Heart left ventricle (tissue), 16 donors: ENCODE measurements around the gene AKR1D1. TPM values are rescaled to one million over a fixed set of nuclear protein-coding genes. Genes with fewer than 3 reads are reported as not detected.

Experiments
- ATAC-seq, 4 donors: fragments of 200-7000 bp; cut with Tn5 transposase; one replicate each; pipeline ENCODE4 v1.9.1; 2020 to 2022; ENCODE audit warnings: moderate library complexity in 4 of 4, mild to moderate bottlenecking in 3 of 4, moderate number of reproducible peaks in 1 of 4
- DNase-seq, 5 donors: peaks; one replicate each; pipeline ENCODE4 v3.0.0-alpha.2; 2020
- H3K27ac ChIP-seq, 12 donors: fragments of 200-600 bp; sonication (generic) in 4 of 12; one replicate each; pipeline versions ENCODE4 v1.5.0 to v1.8.0; 2016 to 2022; ENCODE audit warnings: mild to moderate bottlenecking in 2 of 12
- H3K27me3 ChIP-seq, 9 donors: fragments of 200-600 bp; sonication (generic) in 2 of 9; one replicate each; pipeline versions ENCODE4 v1.5.1 to v1.8.0; 2016 to 2022; ENCODE audit warnings: mild to moderate bottlenecking in 3 of 9
- H3K36me3 ChIP-seq, 9 donors: fragments of 200-600 bp; sonication (generic) in 2 of 9; one replicate each; pipeline versions ENCODE4 v1.5.0 to v1.8.0; 2018 to 2022; ENCODE audit warnings: mild to moderate bottlenecking in 2 of 9
- H3K4me1 ChIP-seq, 12 donors: fragments of 200-600 bp; sonication (generic) in 4 of 12; one replicate each; pipeline versions ENCODE4 v1.5.0 to v1.8.0; 2016 to 2022; ENCODE audit warnings: mild to moderate bottlenecking in 3 of 12
- H3K4me3 ChIP-seq, 12 donors: fragments of 200-600 bp; sonication (generic) in 4 of 12; one replicate each; pipeline versions ENCODE4 v1.5.0 to v1.8.0; 2017 to 2022; ENCODE audit warnings: mild to moderate bottlenecking in 9 of 12, moderate library complexity in 4 of 12
- H3K9me3 ChIP-seq, 12 donors: fragments of 200-600 bp; sonication (generic) in 4 of 12; one replicate each; pipeline versions ENCODE4 v1.5.0 to v1.8.0; 2016 to 2022; ENCODE audit warnings: mild to moderate bottlenecking in 1 of 12
- POLR2A ChIP-seq, 2 donors: fragments of 450-650 bp; IDR thresholded peaks; one replicate each; pipeline ENCODE4 v1.6.1; 2017; ENCODE audit warnings: antibody characterized with exemption in 2 of 2, mild to moderate bottlenecking in 2 of 2, moderate library complexity in 2 of 2
- WGBS, 4 donors: extraction: QIAGEN DNeasy Blood & Tissue Kit in 2 of 4; methylation state at CpG; one replicate each; pipeline versions ENCODE4 v1.1.5 to v1.1.7; 2013 to 2018; 5-methylcytosine and 5-hydroxymethylcytosine counted together
- intact Hi-C, 10 donors: fragments of 100-400 bp; cut with DNase I; formaldehyde crosslinking; loops; one replicate each; pipeline versions ENCODE4 v1.11.1 to v1.14.2; 2022
- polyA plus RNA-seq, 2 donors: library from polyadenylated mRNA; stranded (reverse); fragments of 200-250 nt; gene quantifications; one replicate each; pipeline ENCODE4 v1.2.3, GENCODE V29; 2013
- total RNA-seq, 9 donors: library from RNA; depleted of rRNA in 2 of 9; stranded (reverse); fragments of >200 nt in 2 of 9; fragmentation: NEBNext Ultra II Directional in 3 of 9; extraction: Animal tissue kit (Norgen Biotek cat#: 25700) in 3 of 9; gene quantifications; one replicate each; pipeline versions ENCODE4 v1.1.0 to v1.2.4, GENCODE V29; 2016 to 2023
- TF ChIP-seq, protein P1 (sequence below), 12 donors: fragments of 200-600 bp; sonication (generic) in 4 of 12; IDR thresholded peaks; one replicate each; pipeline versions ENCODE4 v1.5.0 to v1.8.0; 2018 to 2022; ENCODE audit warnings: antibody characterized with exemption in 12 of 12, mild to moderate bottlenecking in 5 of 12
- donor health status: ischemic (EF 13 %, LVEDD 7.1; RV severe dilation, severe dysfunction).
- donor health status: healthy with polysubstance abuse.
- donor health status: DM: no; HTN: yes; CAD: no.
- donor health status: DM: no; HTN: no; CAD: no.
- donor health status: ischemic (EF 25% LVEDD 6.9; RV normal size, moderate dysfunction).
- donor health status: ischemic (EF 25% LVEDD 5.7; RV mildly dilated, moderate dysfunction).
- donor health status: healthy.
- donor health status: DM: yes; HTN: yes; CAD: no.
- donor health status: ischemic (EF 35%, LVEDD 5.7; RV mildly dilated, moderate dysfunction).
- donor health status: nonischemic (EF 11% LVEDD 7.7; RV severe dilation, severe dysfunction).
- donor health status: DM: yes; HTN: yes; CAD: no.
- donor health status: PGD.
- donor health status: ischemic (EF 29% LVEDD 5.4; RV normal size, mild dysfunction).
- donor health status: nonischemic (EF 23%, LVEDD 6.1; RV moderate dilation, normal function).

Gene AKR1D1
- total and polyA plus RNA-seq, 11 donors: not detected

GRCh38 chr7:138125598-138126111 is 49.4 kb downstream of the AKR1D1 start:
- H3K9me3 ChIP-seq: peaks cover 0 to 7% (median 0%) of the 10 kb centered on the region in 12 donors
- peaks cover 0 to 15% (median 0%) of the 10 kb centered on the region in 12 donors for H3K4me1 ChIP-seq
- H3K36me3 ChIP-seq: no peaks in the 10 kb centered on the region
- H3K27ac ChIP-seq: peak overlapping the region in 1 of 12 donors; percentile 55
- H3K4me3 ChIP-seq: no peak overlapping the region
- intact Hi-C loops: no loop called here
- WGBS, 4 donors: 74 to 88% (median 77%) methylated on average over 2 of the region's 2 CpGs
- DNase-seq (no peak), ATAC-seq (peak in 3 of 4 donors; percentile 33 to 52 (median 48))
- H3K27me3 ChIP-seq: no peaks in the 10 kb centered on the region
- TF ChIP-seq POLR2A (IDR thresholded peaks at IDR 0.05): no peak
- TF ChIP-seq, protein P1, sequence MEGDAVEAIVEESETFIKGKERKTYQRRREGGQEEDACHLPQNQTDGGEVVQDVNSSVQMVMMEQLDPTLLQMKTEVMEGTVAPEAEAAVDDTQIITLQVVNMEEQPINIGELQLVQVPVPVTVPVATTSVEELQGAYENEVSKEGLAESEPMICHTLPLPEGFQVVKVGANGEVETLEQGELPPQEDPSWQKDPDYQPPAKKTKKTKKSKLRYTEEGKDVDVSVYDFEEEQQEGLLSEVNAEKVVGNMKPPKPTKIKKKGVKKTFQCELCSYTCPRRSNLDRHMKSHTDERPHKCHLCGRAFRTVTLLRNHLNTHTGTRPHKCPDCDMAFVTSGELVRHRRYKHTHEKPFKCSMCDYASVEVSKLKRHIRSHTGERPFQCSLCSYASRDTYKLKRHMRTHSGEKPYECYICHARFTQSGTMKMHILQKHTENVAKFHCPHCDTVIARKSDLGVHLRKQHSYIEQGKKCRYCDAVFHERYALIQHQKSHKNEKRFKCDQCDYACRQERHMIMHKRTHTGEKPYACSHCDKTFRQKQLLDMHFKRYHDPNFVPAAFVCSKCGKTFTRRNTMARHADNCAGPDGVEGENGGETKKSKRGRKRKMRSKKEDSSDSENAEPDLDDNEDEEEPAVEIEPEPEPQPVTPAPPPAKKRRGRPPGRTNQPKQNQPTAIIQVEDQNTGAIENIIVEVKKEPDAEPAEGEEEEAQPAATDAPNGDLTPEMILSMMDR (IDR thresholded peaks at IDR 0.05): no peak

GRCh38 chr7:138126928-138127327 is 50.7 kb downstream of the AKR1D1 start:
- Histone ChIP-seq H3K36me3 (no peaks in the 10 kb centered on the region), H3K27me3 (no peaks in the 10 kb centered on the region), H3K27ac (no peak overlapping the region), H3K4me1 (peaks cover 0 to 15% (median 0%) of the 10 kb centered on the region in 12 donors), H3K9me3 (peaks cover 0 to 7% (median 0%) of the 10 kb centered on the region in 12 donors), H3K4me3 (no peak overlapping the region)
- ATAC-seq (no peak), DNase-seq (no peak)
- TF ChIP-seq, protein P1 (IDR thresholded peaks at IDR 0.05): no peak
- no peak for TF ChIP-seq POLR2A (IDR thresholded peaks at IDR 0.05)
- intact Hi-C loops: no loop called here
- 88 to 95% (median 90%) methylated on average over 2 of the region's 2 CpGs for WGBS, 4 donors

- TF ChIP-seq POLR2A (IDR thresholded peaks at IDR 0.05): no peak
- TF ChIP-seq, protein P1 (IDR thresholded peaks at IDR 0.05): no peak
- Histone ChIP-seq H3K27ac (no peak overlapping the region), H3K36me3 (no peaks in the 10 kb centered on the region), H3K9me3 (peaks cover 0 to 7% (median 0%) of the 10 kb centered on the region in 12 donors), H3K4me3 (no peak overlapping the region), H3K27me3 (no peaks in the 10 kb centered on the region), H3K4me1 (peaks cover 0 to 15% (median 0%) of the 10 kb centered on the region in 12 donors)
- WGBS, 4 donors: 40 to 78% (median 41%) methylated on average over 2 of the region's 2 CpGs
- no peak for DNase-seq
- ATAC-seq: no peak
- intact Hi-C loops: no loop called here
Measured at GRCh38 chr7:138127996-138128395, 51.7 kb downstream of the AKR1D1 start.

GRCh38 chr7:138129551-138130165 is 53.4 kb downstream of the AKR1D1 start:
- WGBS, 4 donors: 87 to 96% (median 96%) methylated on average over 3 of the region's 3 CpGs
- intact Hi-C loops: no loop called here
- H3K36me3 ChIP-seq: no peaks in the 10 kb centered on the region
- ATAC-seq (no peak), DNase-seq (no peak)
- H3K27ac ChIP-seq: no peak overlapping the region
- H3K4me1 ChIP-seq: peaks cover 0 to 9% (median 0%) of the 10 kb centered on the region in 12 donors
- no peak overlapping the region for H3K4me3 ChIP-seq
- H3K9me3 ChIP-seq: peaks cover 0 to 7% (median 0%) of the 10 kb centered on the region in 12 donors
- TF ChIP-seq, protein P1 (IDR thresholded peaks at IDR 0.05): no peak
- TF ChIP-seq POLR2A (IDR thresholded peaks at IDR 0.05): no peak
- no peaks in the 10 kb centered on the region for H3K27me3 ChIP-seq
